ENCODE measurements around the gene PKN1. TPM values are rescaled to one million over a fixed set of nuclear protein-coding genes. Genes with fewer than 3 reads are reported as not detected.

Gene PKN1
- total and polyA plus RNA-seq, 2 experiments from 2014 or later, result 86.8 to 201 TPM

GRCh38 chr19:14383661-14384555 is 49.2 kb upstream of the PKN1 start (continued):
- TF ChIP-seq ZNF462 (CRISPR knock-in tag; IDR thresholded peaks at IDR 0.05) (no peak), JUNB (IDR thresholded peaks at IDR 0.05; ENCODE audit: unreplicated experiment) (no peak), POLR2AphosphoS5 (IDR thresholded peaks at IDR 0.05; ENCODE audit: low read depth) (no peak), CREB1 (CRISPR knock-in tag; IDR thresholded peaks at IDR 0.05; ENCODE audit: low read depth) (no peak)

- Mint-ChIP-seq H3K36me3 (ENCODE audit: low read depth) (no peaks in the 10 kb centered on the region), H3K4me1 (peaks cover 16% of the 10 kb centered on the region), H3K27me3 (ENCODE audit: insufficient read depth, low read depth, poor library complexity) (peaks cover 14% of the 10 kb centered on the region), H3K9me3 (no peaks in the 10 kb centered on the region; the same call in 1 of the 3 replicates), H3K4me3 (no peak overlapping the region), H3K27ac (no peak overlapping the region)
- peaks cover 8% of the 10 kb centered on the region; the same call in 1 of the 2 replicates for H3F3A ChIP-seq (replicated peaks; ENCODE audit: low read depth)
- DNase-seq (ENCODE audit: low spot score) (no peak), ATAC-seq (no peak)
- H3K27ac ChIP-seq (ENCODE audit: low read depth), result no peak overlapping the region
- 0 out of 2 replicates have a peak, but pooled peaks cover 8% of the 10 kb centered on the region for H3K4me1 ChIP-seq (ENCODE audit: insufficient read depth)
- no peak overlapping the region for H2AFZ ChIP-seq
- no peaks in the 10 kb centered on the region for H3K36me3 ChIP-seq (ENCODE audit: insufficient read depth)
- H3K4me2 ChIP-seq, result no peak overlapping the region
- no peaks in the 10 kb centered on the region for H3K27me3 ChIP-seq (ENCODE audit: insufficient read depth)
- H4K20me1 ChIP-seq (replicated peaks; ENCODE audit: insufficient read depth), result no peaks in the 10 kb centered on the region
- no peak overlapping the region for H3K4me3 ChIP-seq
- H3K79me2 ChIP-seq (replicated peaks; ENCODE audit: insufficient read depth), result no peaks in the 10 kb centered on the region
- no peaks in the 10 kb centered on the region for H3K9me2 ChIP-seq (ENCODE audit: insufficient read depth)
- TF ChIP-seq ETS1 (IDR thresholded peaks at IDR 0.05) (no peak), REST (IDR thresholded peaks at IDR 0.05; ENCODE audit: unreplicated experiment) (no peak), JUNB (IDR thresholded peaks at IDR 0.05; ENCODE audit: unreplicated experiment) (no peak), ZNF331 (CRISPR knock-in tag; IDR thresholded peaks at IDR 0.05; ENCODE audit: low read depth) (no peak), ZNF114 (CRISPR knock-in tag; IDR thresholded peaks at IDR 0.05) (no peak), STAT1 (IDR thresholded peaks at IDR 0.05; ENCODE audit: unreplicated experiment) (no peak), CTCF (conservative IDR thresholded peaks at IDR 0.05; ENCODE audit: low read depth in 2 of 2) (no peak), POLR2AphosphoS5 (IDR thresholded peaks at IDR 0.05; ENCODE audit: low read depth) (no peak), CREB1 (CRISPR knock-in tag; IDR thresholded peaks at IDR 0.05; ENCODE audit: low read depth) (no peak), EZH2phosphoT487 (IDR thresholded peaks at IDR 0.05; ENCODE audit: unreplicated experiment) (no peak)
These were observed 47.6 kb upstream of the PKN1 start for GRCh38 chr19:14385492-14385891.
